NCI-H2107 (cell line): Measurements from ENCODE around the gene BBX.
"Not testable (repeated sequence)": the region's sequence is repeated elsewhere in the genome, so short reads cannot be mapped to it uniquely, and the experiment has no call there.

Source experiments
- DNase-seq: peaks from one replicate; lab custom pipeline; 2025; lab: John Stamatoyannopoulos, UW

Gene BBX

GRCh38 chr3:107542665-107543064 lies 19.9 kb downstream of the BBX start:
- DNase-seq, result no peak

- DNase-seq, result no peak
Measured at GRCh38 chr3:107543666-107544065, 20.9 kb downstream of the BBX start.

GRCh38 chr3:107545680-107546120 lies 22.9 kb downstream of the BBX start:
- no peak for DNase-seq

GRCh38 chr3:107548601-107549000 lies 25.8 kb downstream of the BBX start:
- DNase-seq, result no peak

GRCh38 chr3:107555359-107555758 lies 32.6 kb downstream of the BBX start:
- no peak for DNase-seq

- DNase-seq, result no peak
Measured at GRCh38 chr3:107557743-107558142, 35.0 kb downstream of the BBX start.

GRCh38 chr3:107560166-107560565 lies 37.4 kb downstream of the BBX start:
- DNase-seq, result no peak

- DNase-seq, result no peak
Measured at GRCh38 chr3:107561980-107562379, 39.2 kb downstream of the BBX start.

- DNase-seq, result no peak
Measured at GRCh38 chr3:107562969-107563529, 40.3 kb downstream of the BBX start.

GRCh38 chr3:107565244-107565643 lies 42.5 kb downstream of the BBX start:
- not testable (repeated sequence) for DNase-seq

GRCh38 chr3:107571089-107571488 lies 48.3 kb downstream of the BBX start:
- not testable (repeated sequence) for DNase-seq

- DNase-seq, result not testable (repeated sequence)
Measured at GRCh38 chr3:107571492-107571891, 48.7 kb downstream of the BBX start.

- DNase-seq, result no peak
Measured at GRCh38 chr3:107574650-107575049, 51.9 kb downstream of the BBX start.

- no peak for DNase-seq
Measured at GRCh38 chr3:107578091-107578490, 55.3 kb downstream of the BBX start.

- no peak for DNase-seq
Measured at GRCh38 chr3:107578523-107578922, 55.8 kb downstream of the BBX start.

GRCh38 chr3:107579371-107579770 lies 56.6 kb downstream of the BBX start:
- DNase-seq, result no peak

- DNase-seq, result no peak
Measured at GRCh38 chr3:107581230-107581629, 58.5 kb downstream of the BBX start.

- DNase-seq, result no peak
Measured at GRCh38 chr3:107588217-107588616, 65.5 kb downstream of the BBX start.

- no peak for DNase-seq
Measured at GRCh38 chr3:107589454-107589853, 66.7 kb downstream of the BBX start.

GRCh38 chr3:107590786-107591185 lies 68.0 kb downstream of the BBX start:
- DNase-seq, result no peak

GRCh38 chr3:107592073-107592472 lies 69.3 kb downstream of the BBX start:
- DNase-seq, result no peak

- DNase-seq, result no peak
Measured at GRCh38 chr3:107594870-107595269, 72.1 kb downstream of the BBX start.

- no peak for DNase-seq
Measured at GRCh38 chr3:107596639-107597038, 73.9 kb downstream of the BBX start.

GRCh38 chr3:107598926-107599771 lies 76.4 kb downstream of the BBX start:
- DNase-seq, result no peak
